ENCODE data around the gene TERB2. TPM values are rescaled to one million over a fixed set of nuclear protein-coding genes. Genes with fewer than 3 reads are reported as not detected.
"Not testable (repeated sequence)": the region's sequence is repeated elsewhere in the genome, so short reads cannot be mapped to it uniquely, and the experiment has no call there.

The TERB2 gene
- total and polyA plus RNA-seq, 2 donors (not counting 1 experiment from before 2014, with no cell fraction given), result not detected

DNA sequence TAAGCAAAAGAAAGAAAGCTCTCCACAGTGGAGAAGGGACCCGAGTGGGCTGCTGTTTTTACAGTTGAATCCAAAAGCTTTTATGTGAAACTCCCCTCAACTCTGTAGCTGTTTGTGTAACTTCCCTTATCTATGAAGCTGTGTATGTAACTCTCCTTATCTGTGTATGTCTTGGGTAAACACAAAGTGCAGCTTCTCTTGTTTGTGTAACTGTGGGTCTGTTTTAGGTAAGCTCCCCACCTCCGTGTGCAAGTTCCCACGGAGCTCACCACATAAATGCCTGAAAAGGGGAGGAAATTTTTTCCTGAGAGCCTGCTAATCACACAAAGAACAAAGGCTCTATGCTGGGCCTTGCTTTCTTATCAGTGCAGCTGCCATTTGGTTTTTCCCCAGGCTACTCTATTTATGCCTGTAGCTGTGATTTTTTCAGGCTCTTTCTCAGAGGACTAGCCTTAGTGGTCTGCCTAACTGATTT, 43.5 kb upstream of the TERB2 start:
- not testable (repeated sequence) for H3K4me3 ChIP-seq (replicated peaks in 1 of 4; ENCODE audit: control extremely low read depth in 1 of 4, insufficient read depth in 1 of 4, low read depth in 3 of 4, low read length in 4 of 4); H3K27ac ChIP-seq (ENCODE audit: insufficient read depth, low read length); H3K36me3 ChIP-seq (ENCODE audit: control insufficient read depth, insufficient read depth, low read length); H3K9me3 ChIP-seq (ENCODE audit: control insufficient read depth, insufficient read depth, low read depth, low read length); H3K9ac ChIP-seq (ENCODE audit: insufficient read depth, low read length); H4K20me1 ChIP-seq (ENCODE audit: control insufficient read depth, extremely low read depth, insufficient read depth, low read length); H3K4me2 ChIP-seq (ENCODE audit: extremely low read depth, insufficient read depth, low read length); H3K27me3 ChIP-seq (ENCODE audit: control insufficient read depth, insufficient read depth, low read length); H3K79me2 ChIP-seq (ENCODE audit: control insufficient read depth, insufficient read depth, low read length); H3K4me1 ChIP-seq (ENCODE audit: control insufficient read depth, extremely low read depth, insufficient read depth, low read length); H2AFZ ChIP-seq (ENCODE audit: low read length)
- peak in 1 of 2 donors; percentile 0 for DNase-seq (ENCODE audit: low read depth in 2 of 2)

DNA sequence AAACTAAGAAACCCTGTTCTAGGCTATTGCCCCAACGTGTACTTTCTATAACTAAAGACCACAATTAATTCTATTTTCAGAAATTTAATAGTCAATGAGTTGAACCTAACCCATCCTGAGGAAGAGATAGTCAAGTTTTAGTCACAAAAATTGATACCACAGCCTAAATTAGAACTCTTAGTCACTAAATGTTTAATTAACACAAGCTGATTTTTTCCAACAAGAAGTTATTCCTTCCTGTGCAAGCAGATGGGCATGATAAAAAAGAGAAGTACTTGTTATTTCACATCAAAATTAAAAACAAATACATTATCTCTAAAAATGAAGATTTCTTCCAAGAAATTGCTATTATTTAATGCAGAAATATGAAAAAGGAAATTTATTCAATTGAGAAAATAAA, 38.4 kb upstream of the TERB2 start:
- no peak overlapping the region for H3K27ac ChIP-seq (ENCODE audit: insufficient read depth, low read length)
- no peaks in the 10 kb centered on the region for H4K20me1 ChIP-seq (ENCODE audit: control insufficient read depth, extremely low read depth, insufficient read depth, low read length)
- no peak overlapping the region for H3K9ac ChIP-seq (ENCODE audit: insufficient read depth, low read length)
- no peaks in the 10 kb centered on the region for H3K27me3 ChIP-seq (ENCODE audit: control insufficient read depth, insufficient read depth, low read length)
- no peak overlapping the region for H3K4me2 ChIP-seq (ENCODE audit: extremely low read depth, insufficient read depth, low read length)
- no peaks in the 10 kb centered on the region for H3K36me3 ChIP-seq (ENCODE audit: control insufficient read depth, insufficient read depth, low read length)
- DNase-seq (ENCODE audit: low read depth in 2 of 2), result no peak
- no peaks in the 10 kb centered on the region for H3K9me3 ChIP-seq (ENCODE audit: control insufficient read depth, insufficient read depth, low read depth, low read length)
- H3K79me2 ChIP-seq (ENCODE audit: control insufficient read depth, insufficient read depth, low read length), result no peaks in the 10 kb centered on the region
- TF ChIP-seq, protein P1, sequence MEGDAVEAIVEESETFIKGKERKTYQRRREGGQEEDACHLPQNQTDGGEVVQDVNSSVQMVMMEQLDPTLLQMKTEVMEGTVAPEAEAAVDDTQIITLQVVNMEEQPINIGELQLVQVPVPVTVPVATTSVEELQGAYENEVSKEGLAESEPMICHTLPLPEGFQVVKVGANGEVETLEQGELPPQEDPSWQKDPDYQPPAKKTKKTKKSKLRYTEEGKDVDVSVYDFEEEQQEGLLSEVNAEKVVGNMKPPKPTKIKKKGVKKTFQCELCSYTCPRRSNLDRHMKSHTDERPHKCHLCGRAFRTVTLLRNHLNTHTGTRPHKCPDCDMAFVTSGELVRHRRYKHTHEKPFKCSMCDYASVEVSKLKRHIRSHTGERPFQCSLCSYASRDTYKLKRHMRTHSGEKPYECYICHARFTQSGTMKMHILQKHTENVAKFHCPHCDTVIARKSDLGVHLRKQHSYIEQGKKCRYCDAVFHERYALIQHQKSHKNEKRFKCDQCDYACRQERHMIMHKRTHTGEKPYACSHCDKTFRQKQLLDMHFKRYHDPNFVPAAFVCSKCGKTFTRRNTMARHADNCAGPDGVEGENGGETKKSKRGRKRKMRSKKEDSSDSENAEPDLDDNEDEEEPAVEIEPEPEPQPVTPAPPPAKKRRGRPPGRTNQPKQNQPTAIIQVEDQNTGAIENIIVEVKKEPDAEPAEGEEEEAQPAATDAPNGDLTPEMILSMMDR (conservative IDR thresholded peaks at IDR 0.05 in 1 of 2, IDR thresholded peaks at IDR 0.05 in 1 of 2; ENCODE audit: low read depth in 1 of 2, low read length in 2 of 2), result no peak
- no peak for TF ChIP-seq EZH2 (IDR thresholded peaks at IDR 0.05; ENCODE audit: low read length, missing control alignments)
- H3K4me3 ChIP-seq (replicated peaks in 1 of 4; ENCODE audit: control extremely low read depth in 1 of 4, insufficient read depth in 1 of 4, low read depth in 3 of 4, low read length in 4 of 4), result no peak overlapping the region
- no peak overlapping the region for H2AFZ ChIP-seq (ENCODE audit: low read length)
- H3K4me1 ChIP-seq (ENCODE audit: control insufficient read depth, extremely low read depth, insufficient read depth, low read length), result no peaks in the 10 kb centered on the region

DNA sequence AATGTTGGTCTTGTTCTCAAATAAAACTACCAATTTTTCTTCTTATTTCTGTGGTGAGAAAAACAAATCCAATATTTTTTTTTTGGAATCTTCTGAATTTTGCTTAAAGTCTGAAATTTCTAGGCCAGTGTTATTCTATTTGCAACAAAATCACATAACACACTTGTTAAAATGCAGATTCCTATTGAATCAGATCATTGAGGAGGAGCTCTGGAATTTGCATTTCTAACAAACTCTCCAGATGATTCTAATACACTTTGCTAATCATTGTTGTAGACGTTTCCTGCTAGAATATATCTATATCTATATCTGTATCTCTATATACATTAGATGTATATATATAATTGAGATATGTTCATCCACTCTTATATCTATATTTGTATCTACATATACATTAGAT, 27.8 kb upstream of the TERB2 start:
- H4K20me1 ChIP-seq (ENCODE audit: control insufficient read depth, extremely low read depth, insufficient read depth, low read length); H3K36me3 ChIP-seq (ENCODE audit: control insufficient read depth, insufficient read depth, low read length); H3K9me3 ChIP-seq (ENCODE audit: control insufficient read depth, insufficient read depth, low read depth, low read length); H3K79me2 ChIP-seq (ENCODE audit: control insufficient read depth, insufficient read depth, low read length); DNase-seq (ENCODE audit: low read depth in 2 of 2); H3K27me3 ChIP-seq (ENCODE audit: control insufficient read depth, insufficient read depth, low read length); H3K4me2 ChIP-seq (ENCODE audit: extremely low read depth, insufficient read depth, low read length); H3K4me3 ChIP-seq (replicated peaks in 1 of 4; ENCODE audit: control extremely low read depth in 1 of 4, insufficient read depth in 1 of 4, low read depth in 3 of 4, low read length in 4 of 4); H3K27ac ChIP-seq (ENCODE audit: insufficient read depth, low read length); H2AFZ ChIP-seq (ENCODE audit: low read length); H3K9ac ChIP-seq (ENCODE audit: insufficient read depth, low read length); H3K4me1 ChIP-seq (ENCODE audit: control insufficient read depth, extremely low read depth, insufficient read depth, low read length): not testable (repeated sequence)

DNA sequence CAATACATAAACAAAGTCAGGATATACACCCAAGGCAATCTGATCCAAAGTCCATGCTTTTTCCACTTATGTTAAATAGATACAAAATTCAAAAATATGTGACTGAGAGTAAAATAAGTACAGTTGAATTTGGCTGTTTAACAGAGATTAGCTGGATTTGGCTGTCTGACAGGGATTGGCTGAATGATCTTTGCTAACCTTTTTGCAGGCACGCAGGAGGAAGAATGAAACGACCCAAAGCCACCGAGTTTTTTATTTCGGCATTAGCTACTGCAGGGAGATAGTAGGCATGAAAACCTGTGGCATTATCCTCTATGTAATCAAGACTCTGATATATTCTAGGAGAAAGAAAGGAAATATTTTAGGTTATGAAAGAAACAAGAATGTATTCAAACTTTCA, 26.2 kb upstream of the TERB2 start:
- H3K36me3 ChIP-seq (ENCODE audit: control insufficient read depth, insufficient read depth, low read length); H3K4me2 ChIP-seq (ENCODE audit: extremely low read depth, insufficient read depth, low read length); H3K4me3 ChIP-seq (replicated peaks in 1 of 4; ENCODE audit: control extremely low read depth in 1 of 4, insufficient read depth in 1 of 4, low read depth in 3 of 4, low read length in 4 of 4); H3K9me3 ChIP-seq (ENCODE audit: control insufficient read depth, insufficient read depth, low read depth, low read length); H2AFZ ChIP-seq (ENCODE audit: low read length); DNase-seq (ENCODE audit: low read depth in 2 of 2); H3K79me2 ChIP-seq (ENCODE audit: control insufficient read depth, insufficient read depth, low read length); H3K27ac ChIP-seq (ENCODE audit: insufficient read depth, low read length); H4K20me1 ChIP-seq (ENCODE audit: control insufficient read depth, extremely low read depth, insufficient read depth, low read length); H3K9ac ChIP-seq (ENCODE audit: insufficient read depth, low read length); H3K27me3 ChIP-seq (ENCODE audit: control insufficient read depth, insufficient read depth, low read length); H3K4me1 ChIP-seq (ENCODE audit: control insufficient read depth, extremely low read depth, insufficient read depth, low read length): not testable (repeated sequence)

DNA sequence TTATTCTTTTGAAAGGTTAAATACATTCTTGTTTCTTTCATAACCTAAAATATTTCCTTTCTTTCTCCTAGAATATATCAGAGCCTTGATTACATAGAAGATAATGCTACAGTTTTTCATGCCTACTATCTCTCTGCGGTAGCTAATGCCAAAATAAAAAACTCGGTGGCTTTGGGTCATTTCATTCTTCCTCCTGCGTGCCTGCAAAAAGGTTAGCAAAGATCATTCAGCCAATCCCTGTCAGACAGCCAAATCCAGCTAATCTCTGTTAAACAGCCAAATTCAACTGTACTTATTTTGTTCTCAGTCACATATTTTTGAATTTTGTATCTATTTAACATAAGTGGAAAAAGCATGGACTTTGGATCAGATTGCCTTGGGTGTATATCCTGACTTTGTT, 1.8 kb downstream of the TERB2 start:
- H3K36me3 ChIP-seq (ENCODE audit: control insufficient read depth, insufficient read depth, low read length); DNase-seq (ENCODE audit: low read depth in 2 of 2); H3K79me2 ChIP-seq (ENCODE audit: control insufficient read depth, insufficient read depth, low read length); H3K9me3 ChIP-seq (ENCODE audit: control insufficient read depth, insufficient read depth, low read depth, low read length); H3K27me3 ChIP-seq (ENCODE audit: control insufficient read depth, insufficient read depth, low read length); H3K4me3 ChIP-seq (replicated peaks in 1 of 4; ENCODE audit: control extremely low read depth in 1 of 4, insufficient read depth in 1 of 4, low read depth in 3 of 4, low read length in 4 of 4); H3K4me2 ChIP-seq (ENCODE audit: extremely low read depth, insufficient read depth, low read length); H3K9ac ChIP-seq (ENCODE audit: insufficient read depth, low read length); H3K4me1 ChIP-seq (ENCODE audit: control insufficient read depth, extremely low read depth, insufficient read depth, low read length); H2AFZ ChIP-seq (ENCODE audit: low read length); H4K20me1 ChIP-seq (ENCODE audit: control insufficient read depth, extremely low read depth, insufficient read depth, low read length); H3K27ac ChIP-seq (ENCODE audit: insufficient read depth, low read length): not testable (repeated sequence)

All from fibroblast of lung (primary cell).